Liver (tissue), 9 donors: ENCODE data around the gene EML4. TPM values are rescaled to one million over a fixed set of nuclear protein-coding genes. Genes with fewer than 3 reads are reported as not detected.
A peak's percentile ranks its signal among the peaks of the same experiment; 100 is the strongest.

ENCODE experiments used
- DNase-seq: peaks from one replicate; pipeline ENCODE4 v3.0.0-alpha.2; 2017; ENCODE audit warnings: low spot score
- H3K27ac ChIP-seq, 2 donors: one replicate each; pipeline ENCODE4 v1.7.0; 2013; ENCODE audit warnings: inconsistent platforms in 2 of 2, low read length in 2 of 2, control low read depth in 1 of 2, low read depth in 1 of 2, mild to moderate bottlenecking in 1 of 2
- H3K27me3 ChIP-seq, 4 donors: one replicate each; pipeline versions ENCODE4 v1.6.1 to v1.7.0; 2013; ENCODE audit warnings: low read length in 3 of 4, inconsistent platforms in 1 of 4, mild to moderate bottlenecking in 1 of 4, moderate library complexity in 1 of 4; ENCODE audit not compliant: control insufficient read depth in 4 of 4, insufficient read depth in 4 of 4
- H3K36me3 ChIP-seq, 4 donors: one replicate each; pipeline versions ENCODE4 v1.6.1 to v1.7.0; 2013; ENCODE audit warnings: low read length in 3 of 4, mild to moderate bottlenecking in 3 of 4, low read depth in 1 of 4, moderate library complexity in 1 of 4; ENCODE audit not compliant: control insufficient read depth in 4 of 4, insufficient read depth in 3 of 4
- H3K4me1 ChIP-seq, 4 donors: one replicate each; pipeline versions ENCODE4 v1.6.1 to v1.7.0; 2013; ENCODE audit warnings: low read length in 3 of 4, mild to moderate bottlenecking in 3 of 4, moderate library complexity in 1 of 4; ENCODE audit not compliant: control insufficient read depth in 4 of 4, insufficient read depth in 4 of 4
- H3K4me3 ChIP-seq, 3 donors: one replicate each; pipeline versions ENCODE4 v1.6.1 to v1.7.0; 2013; ENCODE audit warnings: low read length in 3 of 3, control low read depth in 1 of 3, low read depth in 1 of 3, mild to moderate bottlenecking in 1 of 3
- H3K9ac ChIP-seq, 2 donors: one replicate each; pipeline ENCODE4 v1.7.0; 2013; ENCODE audit warnings: low read length in 2 of 2, mild to moderate bottlenecking in 2 of 2, moderate library complexity in 2 of 2, control low read depth in 1 of 2, low read depth in 1 of 2
- H3K9me3 ChIP-seq, 4 donors: one replicate each; pipeline versions ENCODE4 v1.6.1 to v1.7.0; 2013; ENCODE audit warnings: low read length in 3 of 4; ENCODE audit not compliant: control insufficient read depth in 4 of 4
- ATF3 ChIP-seq: IDR thresholded peaks from 2 replicates; pipeline ENCODE4 v1.6.1; 2016; ENCODE audit warnings: antibody characterized with exemption
- EGR1 ChIP-seq, 2 donors: IDR thresholded peaks; 2 replicates each; pipeline ENCODE4 v1.6.1; 2016 to 2018; ENCODE audit warnings: antibody characterized with exemption in 2 of 2, low read depth in 2 of 2
- FOXA1 ChIP-seq: IDR thresholded peaks from 2 replicates; pipeline ENCODE4 v1.6.1; 2016; ENCODE audit warnings: antibody characterized with exemption
- FOXA2 ChIP-seq: IDR thresholded peaks from 2 replicates; pipeline ENCODE4 v1.6.1; 2016; ENCODE audit warnings: antibody characterized with exemption
- GABPA ChIP-seq, 2 donors: IDR thresholded peaks in 1 of 2; conservative IDR thresholded peaks in 1 of 2; 2 replicates each; pipeline ENCODE4 v1.6.1; 2016; ENCODE audit warnings: antibody characterized with exemption in 2 of 2, mild to moderate bottlenecking in 1 of 2, moderate library complexity in 1 of 2
- HNF4A ChIP-seq, 2 donors: conservative IDR thresholded peaks; 2 replicates each; pipeline ENCODE4 v1.6.1; 2016; ENCODE audit warnings: antibody characterized with exemption in 2 of 2, mild to moderate bottlenecking in 2 of 2
- HNF4G ChIP-seq: IDR thresholded peaks from 2 replicates; pipeline ENCODE4 v1.6.1; 2016; ENCODE audit warnings: antibody characterized with exemption
- JUND ChIP-seq, 2 donors: IDR thresholded peaks; 2 replicates each; pipeline ENCODE4 v1.6.1; 2016; ENCODE audit warnings: antibody characterized with exemption in 2 of 2
- MAX ChIP-seq: IDR thresholded peaks from 2 replicates; pipeline ENCODE4 v1.6.1; 2016; ENCODE audit warnings: antibody characterized with exemption
- NR2F2 ChIP-seq: IDR thresholded peaks from 2 replicates; pipeline ENCODE4 v1.6.1; 2016; ENCODE audit warnings: antibody characterized with exemption
- RAD21 ChIP-seq, 2 donors: IDR thresholded peaks; 2 replicates each; pipeline ENCODE4 v1.6.1; 2016; ENCODE audit warnings: antibody characterized with exemption in 2 of 2, mild to moderate bottlenecking in 2 of 2
- RXRA ChIP-seq, 2 donors: IDR thresholded peaks; 2 replicates each; pipeline ENCODE4 v1.6.1; 2017 to 2018; ENCODE audit warnings: antibody characterized with exemption in 2 of 2, mild to moderate bottlenecking in 1 of 2
- SP1 ChIP-seq: IDR thresholded peaks from 2 replicates; pipeline ENCODE4 v1.6.1; 2018; ENCODE audit warnings: antibody characterized with exemption, mild to moderate bottlenecking
- TAF1 ChIP-seq: conservative IDR thresholded peaks from 2 replicates; pipeline ENCODE4 v1.6.1; 2016; ENCODE audit warnings: antibody characterized with exemption, mild to moderate bottlenecking
- YY1 ChIP-seq: IDR thresholded peaks from 2 replicates; pipeline ENCODE4 v1.6.1; 2016; ENCODE audit warnings: antibody characterized with exemption, mild to moderate bottlenecking
- WGBS: extraction: QIAGEN DNeasy Blood & Tissue Kit; methylation state at CpG from one replicate; pipeline ENCODE4 v1.1.7; 2013; 5-methylcytosine and 5-hydroxymethylcytosine counted together
- polyA plus RNA-seq, 2 donors: library from polyadenylated mRNA; stranded (reverse) in 1 of 2; unstranded in 1 of 2; fragments of 200-250 nt in 1 of 2; fragments of >200 nt in 1 of 2; fragmentation: Nextera tagmentation in 1 of 2; extraction: Ambion mirVana in 1 of 2; gene quantifications; one replicate each; pipeline versions ENCODE4 v1.2.1 to v1.2.3, GENCODE V29; 2013 to 2015
- total RNA-seq, 2 donors: library from RNA; depleted of rRNA; stranded (reverse); fragments of >200 nt; gene quantifications; one replicate each; pipeline ENCODE4 v1.2.3, GENCODE V29; 2014
- TF ChIP-seq, protein P1 (sequence below): IDR thresholded peaks from 2 replicates; pipeline ENCODE4 v1.6.1; 2016; ENCODE audit warnings: antibody characterized with exemption
- TF ChIP-seq, protein P2 (sequence below): fragments of 150-350 bp; IDR thresholded peaks from 2 replicates; pipeline ENCODE4 v1.5.1; 2017; ENCODE audit warnings: improper control_type of control experiment, low read depth, low read length; ENCODE audit not compliant: missing input control
- TF ChIP-seq, protein P3 (sequence below): IDR thresholded peaks from 2 replicates; pipeline ENCODE4 v1.6.1; 2016; ENCODE audit warnings: antibody characterized with exemption, mild to moderate bottlenecking
- donor health status: healthy.
- donor health status: healthy.
- donor health status: healthy.
- donor health status: healthy.
- donor health status: healthy.

EML4 gene
- total and polyA plus RNA-seq, 4 donors, result 12.8 to 49.6 (median 34.8) TPM

DNA sequence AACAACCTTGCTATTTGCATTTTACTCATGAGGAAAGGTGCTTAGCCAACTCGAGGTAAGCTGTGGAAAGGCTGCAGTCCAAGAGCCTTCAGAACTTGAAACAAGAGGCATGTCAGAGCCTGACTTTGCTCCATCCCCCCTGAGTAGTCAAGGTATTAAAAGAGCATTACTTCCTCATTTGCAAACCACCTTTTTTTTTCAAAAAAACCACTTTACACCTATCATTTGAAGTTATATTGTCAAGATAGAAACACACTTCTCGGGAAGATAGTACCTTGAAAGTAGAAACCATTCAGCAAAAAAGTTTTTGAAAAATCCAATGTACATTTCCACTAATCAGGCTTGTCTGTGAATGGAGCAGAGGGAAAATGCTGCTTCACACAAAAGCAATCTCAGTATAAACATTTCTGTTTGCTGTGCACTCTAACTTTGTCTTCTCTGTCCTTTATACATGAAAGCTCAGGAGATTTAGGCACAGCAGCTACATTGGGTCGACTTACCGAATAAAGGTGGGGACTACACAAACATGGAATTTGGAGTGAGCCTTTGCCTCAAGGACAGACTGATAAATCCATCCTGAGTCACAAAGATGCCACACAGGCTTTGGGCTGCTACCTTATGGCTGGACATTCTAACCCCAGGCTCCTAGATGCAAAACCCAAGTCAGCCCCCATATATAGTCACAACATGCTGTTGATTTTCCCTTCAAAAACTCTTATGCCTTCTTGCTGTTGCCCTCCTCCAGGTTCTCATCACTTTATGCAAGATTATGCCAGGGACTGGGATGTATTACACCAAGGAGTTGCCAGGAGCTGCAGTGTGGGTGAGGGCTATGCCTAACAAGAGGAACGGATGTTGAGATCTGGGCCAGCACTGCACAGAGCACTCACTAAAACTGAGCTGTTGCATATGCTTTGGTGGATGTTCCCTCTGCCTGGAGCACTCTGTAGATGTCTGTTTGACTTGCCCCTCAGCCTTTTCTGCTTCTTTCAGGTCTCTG lies 41.4 kb upstream of the EML4 start:
- H3K9me3 ChIP-seq, result no peaks in the 10 kb centered on the region
- DNase-seq, result no peak
- TF ChIP-seq FOXA2 (no peak), EGR1 (IDR thresholded peaks at IDR 0.05; ENCODE audit: low read depth in 2 of 2) (no peak), ATF3 (no peak), NR2F2 (no peak), JUND (IDR thresholded peaks at IDR 0.05) (no peak), RXRA (IDR thresholded peaks at IDR 0.05) (no peak), SP1 (no peak), HNF4A (conservative IDR thresholded peaks at IDR 0.05) (no peak), TAF1 (no peak), MAX (no peak), HNF4G (no peak), GABPA (IDR thresholded peaks at IDR 0.05 in 1 of 2, conservative IDR thresholded peaks at IDR 0.05 in 1 of 2) (no peak), RAD21 (IDR thresholded peaks at IDR 0.05) (no peak), YY1 (no peak), FOXA1 (no peak)
- TF ChIP-seq, protein P1, sequence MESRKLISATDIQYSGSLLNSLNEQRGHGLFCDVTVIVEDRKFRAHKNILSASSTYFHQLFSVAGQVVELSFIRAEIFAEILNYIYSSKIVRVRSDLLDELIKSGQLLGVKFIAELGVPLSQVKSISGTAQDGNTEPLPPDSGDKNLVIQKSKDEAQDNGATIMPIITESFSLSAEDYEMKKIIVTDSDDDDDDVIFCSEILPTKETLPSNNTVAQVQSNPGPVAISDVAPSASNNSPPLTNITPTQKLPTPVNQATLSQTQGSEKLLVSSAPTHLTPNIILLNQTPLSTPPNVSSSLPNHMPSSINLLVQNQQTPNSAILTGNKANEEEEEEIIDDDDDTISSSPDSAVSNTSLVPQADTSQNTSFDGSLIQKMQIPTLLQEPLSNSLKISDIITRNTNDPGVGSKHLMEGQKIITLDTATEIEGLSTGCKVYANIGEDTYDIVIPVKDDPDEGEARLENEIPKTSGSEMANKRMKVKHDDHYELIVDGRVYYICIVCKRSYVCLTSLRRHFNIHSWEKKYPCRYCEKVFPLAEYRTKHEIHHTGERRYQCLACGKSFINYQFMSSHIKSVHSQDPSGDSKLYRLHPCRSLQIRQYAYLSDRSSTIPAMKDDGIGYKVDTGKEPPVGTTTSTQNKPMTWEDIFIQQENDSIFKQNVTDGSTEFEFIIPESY, result no peak
- TF ChIP-seq, protein P2, sequence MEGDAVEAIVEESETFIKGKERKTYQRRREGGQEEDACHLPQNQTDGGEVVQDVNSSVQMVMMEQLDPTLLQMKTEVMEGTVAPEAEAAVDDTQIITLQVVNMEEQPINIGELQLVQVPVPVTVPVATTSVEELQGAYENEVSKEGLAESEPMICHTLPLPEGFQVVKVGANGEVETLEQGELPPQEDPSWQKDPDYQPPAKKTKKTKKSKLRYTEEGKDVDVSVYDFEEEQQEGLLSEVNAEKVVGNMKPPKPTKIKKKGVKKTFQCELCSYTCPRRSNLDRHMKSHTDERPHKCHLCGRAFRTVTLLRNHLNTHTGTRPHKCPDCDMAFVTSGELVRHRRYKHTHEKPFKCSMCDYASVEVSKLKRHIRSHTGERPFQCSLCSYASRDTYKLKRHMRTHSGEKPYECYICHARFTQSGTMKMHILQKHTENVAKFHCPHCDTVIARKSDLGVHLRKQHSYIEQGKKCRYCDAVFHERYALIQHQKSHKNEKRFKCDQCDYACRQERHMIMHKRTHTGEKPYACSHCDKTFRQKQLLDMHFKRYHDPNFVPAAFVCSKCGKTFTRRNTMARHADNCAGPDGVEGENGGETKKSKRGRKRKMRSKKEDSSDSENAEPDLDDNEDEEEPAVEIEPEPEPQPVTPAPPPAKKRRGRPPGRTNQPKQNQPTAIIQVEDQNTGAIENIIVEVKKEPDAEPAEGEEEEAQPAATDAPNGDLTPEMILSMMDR, result no peak
- TF ChIP-seq, protein P3, sequence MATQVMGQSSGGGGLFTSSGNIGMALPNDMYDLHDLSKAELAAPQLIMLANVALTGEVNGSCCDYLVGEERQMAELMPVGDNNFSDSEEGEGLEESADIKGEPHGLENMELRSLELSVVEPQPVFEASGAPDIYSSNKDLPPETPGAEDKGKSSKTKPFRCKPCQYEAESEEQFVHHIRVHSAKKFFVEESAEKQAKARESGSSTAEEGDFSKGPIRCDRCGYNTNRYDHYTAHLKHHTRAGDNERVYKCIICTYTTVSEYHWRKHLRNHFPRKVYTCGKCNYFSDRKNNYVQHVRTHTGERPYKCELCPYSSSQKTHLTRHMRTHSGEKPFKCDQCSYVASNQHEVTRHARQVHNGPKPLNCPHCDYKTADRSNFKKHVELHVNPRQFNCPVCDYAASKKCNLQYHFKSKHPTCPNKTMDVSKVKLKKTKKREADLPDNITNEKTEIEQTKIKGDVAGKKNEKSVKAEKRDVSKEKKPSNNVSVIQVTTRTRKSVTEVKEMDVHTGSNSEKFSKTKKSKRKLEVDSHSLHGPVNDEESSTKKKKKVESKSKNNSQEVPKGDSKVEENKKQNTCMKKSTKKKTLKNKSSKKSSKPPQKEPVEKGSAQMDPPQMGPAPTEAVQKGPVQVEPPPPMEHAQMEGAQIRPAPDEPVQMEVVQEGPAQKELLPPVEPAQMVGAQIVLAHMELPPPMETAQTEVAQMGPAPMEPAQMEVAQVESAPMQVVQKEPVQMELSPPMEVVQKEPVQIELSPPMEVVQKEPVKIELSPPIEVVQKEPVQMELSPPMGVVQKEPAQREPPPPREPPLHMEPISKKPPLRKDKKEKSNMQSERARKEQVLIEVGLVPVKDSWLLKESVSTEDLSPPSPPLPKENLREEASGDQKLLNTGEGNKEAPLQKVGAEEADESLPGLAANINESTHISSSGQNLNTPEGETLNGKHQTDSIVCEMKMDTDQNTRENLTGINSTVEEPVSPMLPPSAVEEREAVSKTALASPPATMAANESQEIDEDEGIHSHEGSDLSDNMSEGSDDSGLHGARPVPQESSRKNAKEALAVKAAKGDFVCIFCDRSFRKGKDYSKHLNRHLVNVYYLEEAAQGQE, result no peak
- H3K9ac ChIP-seq, result peak overlapping the region in 1 of 2 donors; percentile 50
- peak overlapping the region; percentile 36 to 44 for H3K27ac ChIP-seq
- no peaks in the 10 kb centered on the region for H3K27me3 ChIP-seq
- WGBS, result 60% methylated on average over 5 of the region's 5 CpGs
- H3K4me3 ChIP-seq, result no peak overlapping the region
- H3K36me3 ChIP-seq, result no peaks in the 10 kb centered on the region
- peaks cover 0 to 10% (median under 1%) of the 10 kb centered on the region in 4 donors for H3K4me1 ChIP-seq
